ENCODE data around the gene PLXNA2.

The PLXNA2 gene

DNA sequence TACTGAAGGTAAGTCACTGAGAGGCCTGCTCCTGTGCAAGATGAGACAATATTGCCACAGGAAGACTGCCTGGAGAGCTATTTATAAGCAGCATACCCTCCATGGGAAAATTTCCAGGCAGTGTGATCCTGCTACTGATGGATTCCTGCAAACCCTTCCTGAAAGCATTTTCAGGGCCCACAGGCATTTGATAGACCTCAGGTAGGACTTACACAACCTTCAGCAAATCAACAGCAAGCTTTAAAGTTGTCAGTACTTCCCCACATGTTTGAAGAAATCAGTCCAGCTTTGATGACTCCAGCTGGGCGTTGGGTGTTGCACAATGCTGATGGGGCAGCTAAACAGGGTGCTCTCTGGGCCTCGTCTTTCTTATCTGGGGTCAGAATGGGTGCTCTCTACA lies 108.8 kb downstream of the PLXNA2 start:
- DNase-seq = no peak

DNA sequence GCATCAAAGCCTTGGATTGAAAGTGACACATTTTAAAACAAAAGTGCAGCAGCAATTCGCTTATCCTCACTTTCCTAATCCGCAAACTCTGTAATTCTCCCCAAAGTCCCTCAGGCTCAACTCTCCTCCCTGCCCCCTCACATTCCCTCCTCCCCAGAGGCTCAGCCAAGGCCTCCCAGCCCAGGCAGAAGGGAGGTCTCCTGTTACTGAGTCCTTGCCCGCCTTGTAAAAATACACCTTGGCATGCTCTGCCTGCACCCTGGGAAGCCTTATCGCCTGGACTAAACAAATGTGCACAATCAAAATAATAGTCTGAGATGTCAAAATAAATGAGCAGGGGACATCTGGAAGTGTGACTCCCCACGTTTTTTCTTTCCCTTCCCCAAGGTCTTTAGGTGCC lies 109.7 kb downstream of the PLXNA2 start:
- DNase-seq = no peak

DNA sequence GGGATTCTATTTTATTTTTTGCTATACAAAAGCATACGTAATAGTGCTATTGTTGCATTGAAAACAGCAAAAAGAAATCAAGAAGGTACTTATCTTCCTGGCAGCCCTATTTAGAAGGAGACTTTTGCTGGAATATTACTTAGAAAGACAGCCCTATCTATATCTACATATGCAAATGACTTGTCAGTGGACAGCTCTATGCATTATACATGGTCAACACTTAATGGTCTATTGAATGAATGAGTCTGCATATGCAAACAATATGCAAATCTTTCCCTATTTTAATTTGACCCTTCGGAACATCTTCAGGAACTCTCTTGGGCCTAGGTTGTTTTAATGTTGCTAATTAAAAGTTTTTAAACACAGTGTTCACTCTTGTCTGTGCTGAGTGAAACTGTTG lies 110.8 kb downstream of the PLXNA2 start:
- DNase-seq = no peak

DNA sequence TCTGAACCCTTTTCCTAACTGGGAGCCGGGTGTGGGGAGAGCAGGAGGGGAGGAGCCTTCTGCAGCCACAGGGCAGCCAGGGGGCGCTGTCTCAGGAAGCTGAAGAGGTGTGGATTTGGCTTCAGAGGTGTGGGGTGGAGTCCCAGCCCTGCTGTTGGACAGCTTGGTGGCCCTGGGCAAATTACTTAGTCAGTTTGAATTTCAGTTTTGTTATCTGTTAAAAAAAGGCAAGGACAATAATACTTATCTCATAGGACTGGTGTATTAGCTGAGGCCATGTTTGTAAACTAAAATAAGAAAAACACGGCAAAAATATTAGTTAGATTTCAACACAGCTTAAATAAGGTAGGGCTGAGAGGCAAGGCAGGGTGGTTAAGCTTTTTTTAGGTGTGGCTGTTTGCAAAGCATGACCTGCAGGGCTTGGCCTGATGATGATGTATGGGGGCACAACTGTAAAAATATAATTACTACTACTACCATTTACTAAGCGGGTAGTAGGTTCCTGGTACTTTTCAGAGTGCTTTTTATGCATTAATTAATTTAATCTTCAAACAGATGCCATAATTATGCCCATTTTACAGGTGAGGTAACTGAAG lies 111.8 kb downstream of the PLXNA2 start:
- DNase-seq = peak; percentile 90

DNA sequence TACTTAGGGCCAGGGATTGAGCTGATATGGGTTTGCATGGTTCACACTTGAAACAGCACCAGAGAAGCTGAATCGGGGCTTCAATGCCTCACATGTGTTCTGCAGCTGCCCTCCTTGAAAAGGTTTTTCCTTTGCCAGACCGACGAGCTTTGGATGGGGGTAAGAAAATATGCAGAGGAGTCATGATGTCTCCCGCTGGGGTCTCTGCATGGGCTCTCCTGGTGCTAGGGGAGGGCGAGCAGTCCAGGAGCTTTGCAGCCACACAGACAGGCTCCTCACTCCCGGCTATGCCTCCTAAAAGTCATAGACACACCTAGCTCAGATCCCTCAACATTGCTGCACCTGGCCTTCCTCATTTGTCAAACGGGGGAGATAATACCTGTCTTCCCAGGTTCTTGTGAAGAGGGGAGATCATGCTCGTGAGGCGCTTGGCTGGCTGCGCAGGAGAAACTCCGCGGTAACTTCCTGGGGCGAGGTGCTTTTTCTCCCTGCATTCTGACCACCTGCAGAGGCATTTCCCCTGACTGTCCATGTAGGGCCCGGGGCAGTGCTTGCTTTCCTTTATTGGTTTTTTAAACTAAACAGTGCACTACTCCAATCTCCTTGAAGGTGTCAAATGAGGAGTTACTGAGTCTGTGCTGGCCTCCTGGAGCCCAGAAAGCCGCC lies 112.4 kb downstream of the PLXNA2 start:
- DNase-seq = no peak

DNA sequence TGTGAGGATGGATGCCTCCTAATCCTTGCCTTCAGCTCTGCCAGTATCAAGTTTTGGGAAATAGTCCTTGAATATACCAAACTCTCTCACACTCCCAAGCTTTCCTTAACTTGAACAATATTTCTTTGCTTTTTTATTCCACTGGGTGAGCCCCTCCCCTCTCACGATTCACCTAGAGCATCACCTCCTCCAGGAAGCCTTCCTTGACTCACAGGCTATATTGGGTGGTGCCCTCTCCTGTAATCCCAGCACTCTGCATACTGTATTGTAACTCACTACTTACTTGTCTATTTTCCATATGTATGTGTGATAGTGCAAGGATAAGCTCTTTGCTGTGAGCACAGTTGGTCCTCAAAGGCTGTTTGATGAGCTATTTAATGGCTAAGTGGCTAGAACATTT lies 114.7 kb downstream of the PLXNA2 start:
- DNase-seq = no peak

DNA sequence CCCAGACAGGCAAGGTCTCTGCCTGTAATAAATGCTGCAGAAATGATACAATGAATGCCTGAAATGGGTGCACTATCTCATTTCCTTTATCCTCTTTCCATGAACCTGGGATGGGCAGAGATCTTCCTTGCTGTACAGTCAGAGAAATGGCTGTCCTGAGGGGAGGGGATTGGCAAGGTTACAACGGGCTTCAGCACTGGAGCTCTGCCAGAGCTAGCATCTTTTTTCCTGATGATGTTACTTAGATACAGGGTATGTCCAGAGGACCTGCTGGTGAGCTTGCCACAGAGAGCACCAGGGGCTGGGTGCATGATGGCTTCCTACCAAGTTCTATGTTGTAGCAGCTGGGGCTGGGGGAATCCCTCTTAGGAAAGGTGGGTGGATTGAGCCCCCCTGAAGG lies 115.1 kb downstream of the PLXNA2 start:
- no peak for DNase-seq

DNA sequence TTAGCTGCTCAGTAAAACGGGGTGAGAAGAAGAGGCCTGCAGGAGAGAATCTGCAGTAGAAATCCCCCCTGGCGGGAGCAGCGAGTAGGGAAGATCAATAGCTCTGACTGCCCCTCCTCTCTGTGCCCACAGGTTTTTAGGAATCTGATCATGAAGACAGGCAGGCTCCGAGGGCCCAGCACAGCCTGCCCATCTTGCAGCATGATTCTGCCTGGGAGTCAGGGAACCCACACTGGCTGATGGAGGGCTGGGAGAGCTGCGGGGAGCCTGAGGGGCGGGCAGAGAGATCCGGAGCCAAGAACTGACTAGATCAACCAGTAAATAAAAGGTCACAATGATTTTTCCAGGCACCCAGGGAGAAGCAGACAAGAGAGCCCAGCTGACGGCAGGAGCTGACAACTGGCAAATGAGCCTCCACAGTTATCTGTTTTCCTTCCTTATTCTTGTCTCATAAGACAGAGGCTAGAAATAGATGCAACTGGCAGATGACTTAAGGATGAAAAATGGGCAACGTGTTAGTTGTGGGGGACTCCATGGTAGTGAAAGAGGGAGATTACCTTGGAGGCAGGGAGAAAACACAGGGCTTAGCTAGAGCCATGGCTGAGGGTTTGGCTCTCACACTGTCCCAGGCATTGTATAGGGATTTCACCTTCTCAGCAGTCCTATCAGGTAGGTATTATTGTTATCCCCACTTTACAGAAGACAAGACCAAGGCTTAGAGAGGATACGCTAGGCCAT lies 116.2 kb downstream of the PLXNA2 start:
- no peak for DNase-seq

DNA sequence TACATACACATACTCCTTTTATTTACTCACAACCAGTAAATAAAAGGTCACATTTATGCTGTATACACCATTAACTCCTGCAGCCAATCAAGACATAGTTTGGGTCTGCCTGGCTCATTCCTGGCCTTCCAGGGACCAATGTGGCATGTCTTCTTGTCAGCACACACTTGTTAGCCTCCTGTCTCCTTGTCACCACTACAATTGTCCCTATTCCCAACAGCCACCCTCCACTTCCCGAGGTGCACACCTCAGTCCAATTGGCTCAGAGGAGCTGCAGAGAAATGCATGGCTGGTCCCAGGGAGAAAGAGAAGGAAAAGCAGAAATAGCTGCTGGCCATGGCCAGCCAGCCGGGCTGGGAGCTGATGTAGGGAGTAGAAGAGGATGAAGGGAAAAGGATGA lies 116.9 kb downstream of the PLXNA2 start:
- no peak for DNase-seq

DNA sequence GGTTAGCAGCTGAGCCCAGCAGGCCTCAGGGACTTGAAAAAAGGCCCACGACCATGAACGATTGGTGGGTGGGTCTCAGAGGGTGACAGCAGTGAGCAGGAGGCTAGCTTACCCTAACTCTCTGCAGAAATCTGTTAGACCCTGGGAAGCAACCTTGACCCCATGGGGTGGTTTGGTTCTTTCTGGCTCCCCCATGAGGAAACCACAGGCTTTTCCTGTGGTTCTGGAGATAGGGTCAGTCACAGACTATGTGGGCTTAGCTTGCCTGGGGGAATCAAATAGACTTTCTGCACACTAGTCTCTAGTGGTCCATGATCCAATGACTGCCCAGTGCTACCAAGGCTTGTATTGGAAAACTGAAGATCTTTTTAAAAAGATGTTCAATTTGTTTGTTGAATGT lies 118.1 kb downstream of the PLXNA2 start:
- DNase-seq = no peak

DNA sequence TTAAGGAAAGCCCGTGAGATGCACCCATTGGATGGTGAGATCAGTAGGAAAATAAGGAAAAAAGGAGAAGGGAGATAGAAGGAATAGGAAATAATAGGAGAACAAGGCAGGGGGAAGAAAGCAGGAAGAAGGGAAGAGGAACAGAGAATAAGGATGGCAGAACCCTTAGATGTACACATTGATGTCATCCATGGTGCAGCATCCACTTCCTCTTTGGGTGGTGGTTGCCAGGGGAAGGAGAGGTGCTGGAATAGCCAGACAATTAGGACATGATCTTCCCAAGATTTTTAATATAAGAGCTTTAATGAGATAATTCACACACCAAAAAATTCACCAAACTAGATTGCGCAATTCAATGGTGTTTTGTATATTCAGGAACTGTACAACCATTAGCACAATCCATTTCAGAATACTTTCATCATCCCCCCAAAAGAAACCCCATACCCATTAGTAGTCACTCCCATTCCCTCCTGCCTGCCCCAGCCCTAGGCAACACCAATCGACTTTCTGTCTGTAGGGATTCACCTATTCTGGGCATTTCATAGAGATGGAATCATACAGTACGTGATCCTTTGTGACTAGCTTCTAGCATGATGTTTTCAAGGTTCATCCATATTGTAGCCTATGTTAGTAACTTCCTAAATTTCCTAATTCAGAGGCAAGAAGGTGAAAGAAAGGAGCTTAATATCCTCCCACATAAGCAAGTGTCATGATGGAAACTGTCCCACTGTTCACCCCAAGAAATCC lies 121.4 kb downstream of the PLXNA2 start:
- DNase-seq = no peak

DNA sequence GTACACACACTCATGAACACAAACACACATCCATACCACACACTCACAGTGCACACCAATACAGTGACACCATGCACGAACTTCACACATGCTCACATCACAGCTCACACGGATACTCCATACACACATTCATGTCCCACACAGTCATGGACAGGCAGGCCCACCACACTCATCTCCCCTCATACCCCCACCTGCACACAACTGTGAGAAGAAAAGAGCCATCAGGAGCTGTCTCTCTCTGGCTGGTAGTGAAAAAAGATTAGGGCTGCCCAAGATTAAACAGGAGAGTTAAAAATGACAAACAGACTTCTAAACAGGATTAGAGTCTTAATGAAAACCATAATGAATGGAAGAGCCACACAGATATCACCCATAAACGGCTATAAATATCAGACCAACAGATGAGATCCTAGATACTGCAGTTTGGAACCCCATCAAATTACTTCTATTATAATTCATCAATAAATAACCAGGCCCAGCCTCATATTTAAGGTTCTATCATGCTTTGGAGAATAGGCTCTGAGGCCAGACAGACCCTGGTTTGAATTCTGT lies 122.3 kb downstream of the PLXNA2 start:
- no peak for DNase-seq

DNA sequence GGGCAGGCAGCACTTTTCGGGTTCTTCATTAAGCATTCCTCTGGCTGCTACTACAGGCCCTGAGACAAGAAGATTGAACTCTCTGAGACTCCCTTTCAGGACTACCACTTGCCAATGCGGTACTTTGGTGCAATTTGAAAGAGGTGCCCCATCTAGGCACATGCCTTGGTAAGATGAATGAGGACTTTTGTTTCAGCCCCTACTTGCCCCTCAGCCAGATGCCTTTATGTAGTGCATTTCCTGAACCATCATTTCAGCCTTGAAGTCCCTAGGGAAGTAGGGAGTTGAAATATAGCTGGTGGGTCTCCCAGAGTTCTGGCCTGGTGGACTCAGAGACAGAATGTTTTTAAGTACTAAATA lies 123.8 kb downstream of the PLXNA2 start:
- no peak for DNase-seq

DNA sequence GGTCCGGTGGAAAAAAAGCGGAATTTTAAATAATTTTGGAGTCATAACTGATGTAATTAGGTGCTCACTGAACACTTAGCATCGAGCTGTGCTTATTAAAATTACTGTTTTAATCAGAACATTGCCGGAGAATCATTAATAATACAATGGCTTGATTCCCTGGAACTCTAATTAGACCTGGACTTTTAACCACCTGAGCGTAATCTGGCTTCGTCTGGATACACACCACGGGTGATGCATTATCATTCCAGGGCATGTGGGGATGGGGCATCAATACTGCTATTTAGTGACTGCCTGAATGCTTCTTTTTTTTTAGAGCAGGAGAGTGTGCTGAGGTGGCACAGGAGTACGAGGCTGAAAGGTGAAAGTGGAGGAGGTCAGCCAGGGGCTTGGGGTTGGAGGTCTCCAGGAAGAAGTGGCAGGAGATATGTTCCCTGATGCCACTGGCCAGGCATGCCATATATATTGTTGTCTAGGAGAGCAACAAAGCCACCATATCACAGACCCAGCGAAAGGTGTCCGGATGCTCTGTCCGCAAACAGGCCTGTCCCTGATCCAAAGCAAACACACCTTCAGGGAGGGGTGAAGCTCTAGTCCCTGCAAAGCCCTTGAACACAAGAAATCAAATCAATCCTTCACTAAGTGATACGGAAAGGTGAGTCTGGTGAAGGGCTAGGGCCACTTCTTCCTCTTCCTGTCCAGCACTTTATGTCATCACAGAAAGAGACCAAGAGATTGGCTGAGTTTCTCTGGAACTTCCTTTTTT lies 125.2 kb downstream of the PLXNA2 start:
- no peak for DNase-seq

DNA sequence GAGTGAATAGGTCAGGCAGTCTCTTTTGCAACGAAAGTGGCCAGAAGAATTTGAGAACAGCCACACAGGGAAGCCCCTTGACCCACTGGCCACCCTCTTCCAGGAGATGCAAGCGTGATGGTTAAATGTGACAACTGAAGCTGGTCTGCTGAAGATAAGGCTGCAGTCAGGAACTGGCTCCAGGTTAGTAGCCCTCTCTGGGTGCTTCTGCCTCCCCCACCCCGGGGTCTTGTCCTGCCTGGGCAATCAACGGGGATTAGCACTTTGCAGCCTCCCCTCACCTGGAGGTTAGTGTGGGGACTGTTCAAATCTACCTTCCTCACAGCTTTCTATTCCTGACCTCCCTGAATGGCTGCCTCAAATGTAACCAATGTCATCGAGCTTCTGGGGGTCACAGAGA lies 125.9 kb downstream of the PLXNA2 start:
- DNase-seq = no peak

DNA sequence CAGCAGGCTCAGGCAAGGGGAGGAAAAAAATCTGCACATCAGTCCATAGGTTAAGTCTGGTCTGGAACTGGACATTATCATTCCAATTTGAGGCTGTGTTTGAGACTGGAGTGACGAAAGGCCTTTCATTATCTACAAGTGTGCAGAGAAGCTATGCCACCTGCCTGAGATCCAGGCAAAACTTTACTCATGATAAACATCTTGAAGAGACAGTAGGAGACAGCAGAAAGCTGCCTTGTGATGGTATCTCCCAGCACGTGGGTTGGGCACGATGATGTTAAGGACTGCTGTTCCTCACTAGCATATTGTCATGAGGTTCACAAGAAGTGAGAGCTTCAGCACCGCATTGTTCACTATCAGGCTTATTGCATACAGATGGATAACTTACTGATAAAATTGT lies 126.4 kb downstream of the PLXNA2 start:
- no peak for DNase-seq

DNA sequence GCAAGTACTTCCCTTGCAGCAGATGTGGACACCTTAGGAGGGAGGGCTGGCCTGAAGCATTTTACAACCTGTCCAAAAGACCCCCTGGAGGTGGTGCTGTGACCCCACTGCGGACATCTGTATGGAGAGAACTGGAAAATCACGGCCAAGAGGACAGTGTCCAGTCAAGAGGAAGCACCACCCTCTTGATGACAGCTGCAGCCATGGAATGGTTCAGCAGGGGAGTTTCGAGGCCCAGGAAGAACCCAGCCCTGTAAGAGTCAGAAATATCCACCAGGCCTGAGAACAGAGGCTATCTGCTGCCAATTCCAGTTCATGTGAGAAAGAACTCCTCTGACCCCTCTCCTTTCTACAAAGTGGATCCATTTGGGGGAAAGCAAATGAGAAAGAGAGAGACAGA lies 126.8 kb downstream of the PLXNA2 start:
- no peak for DNase-seq

DNA sequence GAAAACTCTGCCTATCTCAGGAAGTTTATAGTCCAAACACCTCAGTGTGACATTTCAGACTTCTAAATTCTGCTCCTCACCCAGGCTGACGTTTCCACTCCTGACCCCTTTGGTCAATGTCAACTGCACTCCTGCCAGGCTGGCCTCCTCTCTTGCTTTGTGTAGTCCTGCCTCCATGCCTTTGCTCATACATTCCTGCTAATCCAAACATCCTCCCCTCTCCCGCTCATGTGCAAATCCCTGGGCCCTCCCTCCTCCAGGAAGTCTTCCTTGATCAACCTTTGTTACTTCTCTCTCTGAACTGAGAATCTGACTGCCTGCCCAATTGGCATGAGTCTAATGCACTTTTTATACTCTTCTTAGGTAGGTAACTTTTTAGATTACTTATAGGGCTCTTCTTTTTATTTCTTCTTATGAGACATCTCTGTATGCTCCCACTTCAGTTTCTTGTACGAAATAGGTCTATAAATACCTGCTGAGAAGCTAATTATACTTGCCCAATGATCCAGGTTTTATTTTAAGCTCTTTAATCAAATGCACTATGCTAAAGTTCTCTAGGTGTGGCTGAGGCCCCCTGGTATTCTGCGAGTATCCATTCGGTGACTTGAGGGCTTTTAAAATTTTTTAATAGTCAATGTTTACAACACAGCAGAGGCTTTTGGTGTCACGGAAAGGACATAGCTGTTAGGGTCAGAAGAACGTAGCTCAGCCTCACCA lies 128.1 kb downstream of the PLXNA2 start:
- DNase-seq = no peak

DNA sequence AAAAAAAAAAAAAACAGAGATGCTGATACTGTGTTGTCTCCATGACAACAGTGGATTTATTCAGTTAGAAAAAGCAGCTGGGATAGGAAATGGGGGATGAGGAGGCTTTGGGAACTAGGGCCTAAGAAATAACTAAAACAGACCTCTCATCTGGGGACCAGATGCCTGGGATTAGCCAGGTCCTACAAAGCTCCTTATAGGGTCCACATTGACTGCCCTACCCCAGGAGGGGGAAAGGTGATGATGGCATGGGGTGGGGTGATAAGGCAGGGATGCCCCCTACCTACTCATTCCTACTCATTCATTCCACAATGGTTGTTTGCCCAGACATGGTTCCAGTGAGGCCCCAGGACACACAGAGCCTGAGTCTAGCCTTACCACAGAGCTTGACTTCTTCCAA lies 131.2 kb downstream of the PLXNA2 start:
- DNase-seq = no peak

DNA sequence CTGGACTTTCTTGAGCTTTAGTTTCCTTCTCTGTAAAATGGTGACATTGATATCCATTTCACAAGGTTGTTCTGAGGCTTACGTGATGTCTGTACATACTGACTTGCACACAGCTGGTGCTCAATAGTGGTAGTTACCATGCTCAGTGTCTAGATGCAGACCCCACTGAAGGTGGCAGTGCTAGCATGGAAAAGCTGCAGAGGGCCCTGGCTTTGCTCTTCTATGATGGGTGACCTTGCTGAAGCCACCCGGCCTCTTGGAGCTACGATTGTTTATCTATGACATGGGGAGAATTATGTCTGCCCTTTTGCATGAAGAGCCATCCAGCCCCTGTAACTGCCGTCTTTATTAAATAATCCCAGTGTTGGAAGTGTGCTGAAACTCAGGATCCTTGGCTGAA lies 131.8 kb downstream of the PLXNA2 start:
- DNase-seq = no peak

DNA sequence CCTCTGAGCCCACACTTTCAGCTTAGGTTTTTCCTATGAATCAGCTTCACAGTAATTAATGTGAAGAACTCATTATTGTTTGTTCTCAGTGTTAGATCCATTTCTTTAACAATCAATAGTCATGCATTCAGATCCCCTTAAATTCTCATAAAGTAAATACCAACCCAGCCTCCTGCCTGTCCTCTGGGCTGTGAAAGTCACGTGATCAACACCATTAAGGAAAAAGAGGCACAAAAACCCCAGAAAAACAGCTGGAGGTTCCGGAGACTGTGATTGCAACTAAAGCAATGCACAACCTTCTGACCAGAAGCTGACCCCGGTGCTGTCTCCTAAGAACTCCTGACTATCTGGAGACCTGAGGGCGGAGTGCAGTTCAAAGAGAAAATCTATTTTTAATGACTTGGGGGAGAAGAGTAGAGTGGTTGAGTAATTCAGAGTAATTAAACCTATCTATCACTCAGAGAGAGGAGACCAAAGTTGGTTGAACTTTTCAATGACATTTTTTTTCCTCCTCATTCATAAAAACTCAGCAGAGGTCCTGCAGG lies 132.5 kb downstream of the PLXNA2 start:
- no peak for DNase-seq

DNA sequence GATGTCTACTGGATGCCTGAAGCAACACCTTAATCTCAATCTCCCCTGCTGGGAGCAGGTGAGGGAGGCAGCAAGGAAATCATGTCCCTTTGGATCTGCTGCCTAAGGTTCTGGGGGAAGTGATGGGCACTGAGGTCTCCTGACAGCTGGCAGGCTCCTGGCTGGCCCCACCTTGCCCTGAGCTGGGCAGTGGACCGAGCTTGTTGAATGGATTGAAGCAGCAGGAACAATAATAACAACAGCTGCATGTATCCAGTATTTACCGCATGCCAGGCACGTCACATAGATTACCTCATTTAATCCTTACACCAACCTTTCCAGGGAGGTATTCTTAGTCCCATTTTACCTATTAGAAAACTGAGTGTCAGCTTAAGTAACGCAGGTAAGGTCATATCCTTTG lies 133.9 kb downstream of the PLXNA2 start:
- no peak for DNase-seq

Data from islet precursor cell (in vitro differentiated cells).